Fibroblast of mammary gland (primary cell): ENCODE results near the gene PLEKHA5.
"Not testable (repeated sequence)": the region's sequence is repeated elsewhere in the genome, so short reads cannot be mapped to it uniquely, and the experiment has no call there.

ENCODE experiments used
- DNase-seq: peaks from one replicate; pipeline ENCODE4 v3.0.0-alpha.2; 2010; ENCODE audit warnings: low read depth
- H3K4me3 ChIP-seq: 2 replicates; pipeline ENCODE4 v1.5.1; 2011; ENCODE audit warnings: low read depth, mild to moderate bottlenecking, low read length, moderate library complexity; ENCODE audit not compliant: control insufficient read depth
- TF ChIP-seq, protein P1 (sequence below): conservative IDR thresholded peaks from 2 replicates; pipeline ENCODE4 v1.5.1; 2011; ENCODE audit warnings: low read depth, low read length, inconsistent platforms; ENCODE audit not compliant: control insufficient read depth, insufficient read depth

Gene PLEKHA5

DNA sequence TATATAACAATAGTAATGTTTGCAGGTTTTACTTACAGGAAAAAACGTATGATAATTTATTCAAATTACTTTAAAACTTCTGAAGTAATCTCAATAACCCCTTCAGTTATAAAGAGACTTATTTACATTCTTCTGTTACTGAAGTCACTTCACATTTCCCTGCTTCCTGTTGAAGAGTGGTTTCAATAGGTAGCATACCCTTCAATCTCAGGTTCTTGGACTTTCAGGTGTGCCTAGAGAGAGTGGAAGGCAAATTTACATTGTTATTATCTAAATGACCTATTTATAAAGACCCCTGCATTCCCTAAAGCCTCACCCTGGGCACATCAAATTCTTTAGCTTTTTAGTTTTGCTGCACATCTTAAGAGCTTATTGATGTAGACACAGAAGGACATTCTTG, 172.2 kb downstream of the PLEKHA5 start:
- TF ChIP-seq, protein P1, sequence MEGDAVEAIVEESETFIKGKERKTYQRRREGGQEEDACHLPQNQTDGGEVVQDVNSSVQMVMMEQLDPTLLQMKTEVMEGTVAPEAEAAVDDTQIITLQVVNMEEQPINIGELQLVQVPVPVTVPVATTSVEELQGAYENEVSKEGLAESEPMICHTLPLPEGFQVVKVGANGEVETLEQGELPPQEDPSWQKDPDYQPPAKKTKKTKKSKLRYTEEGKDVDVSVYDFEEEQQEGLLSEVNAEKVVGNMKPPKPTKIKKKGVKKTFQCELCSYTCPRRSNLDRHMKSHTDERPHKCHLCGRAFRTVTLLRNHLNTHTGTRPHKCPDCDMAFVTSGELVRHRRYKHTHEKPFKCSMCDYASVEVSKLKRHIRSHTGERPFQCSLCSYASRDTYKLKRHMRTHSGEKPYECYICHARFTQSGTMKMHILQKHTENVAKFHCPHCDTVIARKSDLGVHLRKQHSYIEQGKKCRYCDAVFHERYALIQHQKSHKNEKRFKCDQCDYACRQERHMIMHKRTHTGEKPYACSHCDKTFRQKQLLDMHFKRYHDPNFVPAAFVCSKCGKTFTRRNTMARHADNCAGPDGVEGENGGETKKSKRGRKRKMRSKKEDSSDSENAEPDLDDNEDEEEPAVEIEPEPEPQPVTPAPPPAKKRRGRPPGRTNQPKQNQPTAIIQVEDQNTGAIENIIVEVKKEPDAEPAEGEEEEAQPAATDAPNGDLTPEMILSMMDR: no peak
- no peak overlapping the region for H3K4me3 ChIP-seq
- no peak for DNase-seq

DNA sequence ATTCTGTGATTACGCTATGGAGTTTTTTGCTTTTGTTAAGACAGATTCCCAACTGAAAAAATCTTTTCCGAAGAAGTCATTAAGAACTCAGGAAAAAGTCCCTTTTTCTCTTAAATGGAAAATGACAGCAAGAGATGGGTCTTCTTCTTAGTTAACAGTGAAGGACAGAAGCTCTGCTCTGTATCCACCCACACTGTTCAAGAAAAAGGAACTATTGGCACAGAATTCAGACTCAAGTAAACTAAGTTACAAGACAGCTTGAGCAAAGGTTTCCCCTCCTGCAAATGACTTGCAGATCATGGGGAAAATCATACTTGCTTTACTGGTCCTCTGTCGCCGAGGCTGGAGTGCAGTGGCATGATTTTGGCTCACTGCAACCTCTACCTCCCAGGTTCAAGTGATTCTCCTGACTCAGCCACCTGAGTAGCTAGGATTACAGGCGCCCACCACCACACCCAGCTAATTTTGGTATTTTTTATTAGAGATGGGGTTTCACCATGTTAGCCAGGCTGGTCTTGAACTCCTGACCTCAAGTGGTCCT, 172.6 kb downstream of the PLEKHA5 start:
- H3K4me3 ChIP-seq: no peak overlapping the region
- TF ChIP-seq, protein P1: no peak
- no peak for DNase-seq

DNA sequence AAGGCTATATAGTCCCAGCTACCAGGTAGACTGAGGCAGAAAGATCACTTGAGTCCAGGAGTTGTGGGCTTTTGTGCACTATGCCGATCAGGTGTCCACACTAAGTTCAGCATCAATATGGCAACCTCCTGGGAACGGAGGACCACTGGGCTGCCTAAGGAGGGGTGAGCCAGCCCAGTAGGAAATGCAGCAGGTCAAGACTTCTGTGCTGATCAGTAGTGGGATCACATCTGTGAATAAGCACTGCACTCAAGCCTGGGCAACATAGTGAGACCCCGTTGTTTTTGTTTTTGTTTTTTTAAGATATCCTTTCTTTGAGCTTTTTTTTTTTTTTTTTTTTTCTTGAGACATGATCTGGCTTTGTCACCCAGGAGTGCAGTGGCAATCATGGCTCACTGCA, 174.0 kb downstream of the PLEKHA5 start:
- TF ChIP-seq, protein P1: no peak
- no peak overlapping the region for H3K4me3 ChIP-seq
- no peak for DNase-seq

DNA sequence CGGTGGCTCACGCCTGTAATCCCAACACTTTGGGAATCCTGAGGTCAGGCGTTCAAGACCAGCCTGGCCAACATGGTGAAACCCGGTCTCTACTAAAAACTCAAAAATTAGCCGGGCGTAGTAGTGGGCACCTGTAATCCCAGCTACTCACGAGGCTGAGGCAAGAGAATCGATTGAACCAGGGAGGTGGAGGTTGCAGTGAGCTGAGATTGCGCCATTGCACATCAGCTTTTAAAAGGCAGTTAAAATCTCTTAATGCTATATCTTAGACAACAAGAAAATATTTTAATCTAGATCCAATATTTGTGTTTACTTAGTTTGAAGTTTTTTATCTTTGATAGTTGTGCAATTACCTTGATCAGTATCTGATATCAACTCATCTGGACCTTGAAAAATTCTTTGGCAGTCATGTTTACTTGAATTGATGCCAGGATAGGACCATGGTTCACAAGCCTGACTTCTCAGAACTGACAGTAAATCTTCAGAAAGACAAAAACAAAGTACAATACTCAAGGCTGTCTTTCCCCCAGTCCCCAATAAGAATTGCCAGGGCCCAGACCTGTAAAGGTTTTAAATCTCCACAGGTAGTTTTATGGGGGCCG, 174.7 kb downstream of the PLEKHA5 start:
- no peak overlapping the region for H3K4me3 ChIP-seq
- DNase-seq: no peak
- TF ChIP-seq, protein P1: no peak

DNA sequence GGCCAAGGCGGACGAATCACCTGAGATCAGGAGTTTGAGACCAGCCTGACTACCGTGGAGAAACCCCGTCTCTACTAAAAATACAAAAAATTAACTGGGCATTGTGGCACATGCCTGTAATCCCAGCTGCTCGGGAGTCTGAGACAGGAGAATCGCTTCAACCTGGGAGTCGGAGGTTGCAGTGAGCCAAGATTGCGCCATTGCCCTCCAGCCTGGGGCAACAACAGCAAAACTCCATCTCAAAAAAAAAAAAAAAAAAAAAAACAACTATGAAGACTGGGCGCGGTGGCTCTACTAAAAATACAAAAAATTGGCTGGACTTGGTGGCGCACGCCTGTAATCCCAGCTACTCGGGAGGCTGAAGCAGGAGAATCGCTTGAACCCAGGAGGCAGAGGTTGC, 176.1 kb downstream of the PLEKHA5 start:
- not testable (repeated sequence) for H3K4me3 ChIP-seq, DNase-seq

DNA sequence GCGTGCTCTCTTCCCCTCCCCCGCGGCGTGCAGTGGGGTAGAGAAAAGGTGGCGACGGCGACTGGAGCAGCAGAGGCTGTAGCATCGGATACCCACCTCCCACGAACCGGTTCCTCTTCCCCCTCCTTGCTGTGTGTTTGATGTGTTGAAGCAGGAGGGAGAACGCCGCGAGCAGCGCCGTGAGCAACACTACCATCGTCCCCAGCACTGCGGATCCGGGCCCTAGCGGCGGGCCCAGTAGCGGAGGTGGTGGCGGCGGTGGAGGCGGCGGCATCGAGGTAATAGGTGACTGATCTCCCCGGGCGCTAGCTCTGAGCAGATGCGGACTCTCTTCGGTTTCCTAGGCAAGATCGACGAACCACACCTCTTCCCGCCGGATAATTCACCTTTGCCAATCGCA, 176.8 kb downstream of the PLEKHA5 start:
- no peak overlapping the region for H3K4me3 ChIP-seq
- DNase-seq: no peak
- TF ChIP-seq, protein P1: no peak

DNA sequence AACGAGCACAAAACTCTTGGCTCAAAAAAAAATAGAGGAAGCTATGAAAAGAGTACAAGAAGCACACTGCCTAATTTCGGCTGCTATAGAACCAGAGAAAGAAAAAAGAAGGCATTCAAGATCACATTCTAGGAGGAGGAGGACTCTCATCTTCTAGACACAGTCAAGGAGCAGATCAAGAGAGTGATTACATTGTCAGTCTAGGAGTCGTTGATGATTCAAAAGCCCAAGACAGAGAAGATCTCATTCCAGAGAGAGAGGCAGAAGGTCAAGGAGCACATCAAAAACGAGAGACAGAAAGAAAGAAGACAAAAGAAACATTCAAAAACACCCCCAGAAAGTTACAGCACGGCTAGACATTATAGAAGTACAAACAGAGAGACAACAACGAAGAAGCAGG, 177.9 kb downstream of the PLEKHA5 start:
- TF ChIP-seq, protein P1: no peak
- no peak for DNase-seq
- no peak overlapping the region for H3K4me3 ChIP-seq
